Astrocyte (in vitro differentiated cells and primary cell): Measurements from ENCODE around the gene SUMO3.

Experiments
- EZH2 ChIP-seq: IDR thresholded peaks from 2 replicates; pipeline ENCODE4 v1.6.1; 2012; ENCODE audit warnings: mild to moderate bottlenecking, low read length, inconsistent platforms; ENCODE audit not compliant: insufficient read depth
- TF ChIP-seq, protein P1 (sequence below): IDR thresholded peaks from 2 replicates; pipeline ENCODE4 v1.5.1; 2011; ENCODE audit warnings: low read depth, mild to moderate bottlenecking, inconsistent platforms, low read length, moderate library complexity; ENCODE audit not compliant: insufficient read depth

DNA sequence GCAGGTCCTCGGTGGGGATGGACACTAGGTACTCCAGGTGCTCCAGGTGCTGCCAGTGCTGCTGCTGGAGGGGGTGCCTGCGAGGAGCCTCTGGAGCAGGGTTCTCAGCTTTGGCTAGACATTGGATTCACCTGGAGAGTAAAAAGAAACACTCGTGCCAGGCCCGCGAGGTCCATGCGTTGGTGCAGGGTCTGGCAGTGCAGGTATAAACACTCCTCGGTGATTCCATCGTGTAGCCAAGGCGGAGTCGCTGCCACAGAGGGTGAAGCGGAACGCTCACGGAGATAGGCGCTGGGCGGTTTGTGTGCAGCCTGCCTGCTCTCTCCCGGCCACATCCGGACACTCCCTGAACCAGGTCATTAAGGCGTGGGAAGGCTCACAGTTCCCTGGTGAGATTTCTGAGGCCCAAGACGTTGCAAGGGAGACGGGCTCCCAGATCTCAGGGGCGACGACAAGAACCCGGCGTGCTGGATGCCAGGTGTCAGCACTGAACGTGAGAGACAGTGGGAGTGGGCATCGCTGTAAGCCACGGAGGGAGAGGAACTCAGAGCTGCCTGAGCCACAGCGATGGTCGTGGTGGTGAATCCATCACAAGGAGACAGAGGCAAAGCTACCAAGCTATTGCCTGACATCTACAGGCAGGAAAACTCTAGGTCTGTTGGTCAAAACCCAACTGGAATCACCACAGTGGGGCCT, 17.2 kb upstream of the SUMO3 start:
- TF ChIP-seq, protein P1, sequence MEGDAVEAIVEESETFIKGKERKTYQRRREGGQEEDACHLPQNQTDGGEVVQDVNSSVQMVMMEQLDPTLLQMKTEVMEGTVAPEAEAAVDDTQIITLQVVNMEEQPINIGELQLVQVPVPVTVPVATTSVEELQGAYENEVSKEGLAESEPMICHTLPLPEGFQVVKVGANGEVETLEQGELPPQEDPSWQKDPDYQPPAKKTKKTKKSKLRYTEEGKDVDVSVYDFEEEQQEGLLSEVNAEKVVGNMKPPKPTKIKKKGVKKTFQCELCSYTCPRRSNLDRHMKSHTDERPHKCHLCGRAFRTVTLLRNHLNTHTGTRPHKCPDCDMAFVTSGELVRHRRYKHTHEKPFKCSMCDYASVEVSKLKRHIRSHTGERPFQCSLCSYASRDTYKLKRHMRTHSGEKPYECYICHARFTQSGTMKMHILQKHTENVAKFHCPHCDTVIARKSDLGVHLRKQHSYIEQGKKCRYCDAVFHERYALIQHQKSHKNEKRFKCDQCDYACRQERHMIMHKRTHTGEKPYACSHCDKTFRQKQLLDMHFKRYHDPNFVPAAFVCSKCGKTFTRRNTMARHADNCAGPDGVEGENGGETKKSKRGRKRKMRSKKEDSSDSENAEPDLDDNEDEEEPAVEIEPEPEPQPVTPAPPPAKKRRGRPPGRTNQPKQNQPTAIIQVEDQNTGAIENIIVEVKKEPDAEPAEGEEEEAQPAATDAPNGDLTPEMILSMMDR, result no peak
- no peak for TF ChIP-seq EZH2
